ENCODE data around the gene CD101.

CD101 gene

DNA sequence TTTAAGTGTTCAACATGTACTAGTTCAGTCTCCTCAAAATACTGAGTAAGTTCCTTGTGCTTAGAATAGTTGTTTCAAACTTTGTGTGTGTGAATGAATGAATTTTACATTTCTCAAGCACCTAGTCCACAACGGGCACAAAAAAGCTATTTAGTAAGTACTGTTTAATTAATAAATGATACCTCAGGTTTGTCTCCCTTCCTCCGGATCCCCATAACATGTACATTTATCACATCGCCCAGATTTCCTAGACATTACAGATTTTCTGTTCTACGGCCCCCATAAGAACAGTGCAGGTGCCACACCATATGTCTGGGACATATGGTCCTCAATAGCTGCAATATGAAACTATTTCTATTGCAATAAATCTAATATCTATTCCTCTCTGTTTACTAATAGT is 57.2 kb downstream of the CD101 start:
- no peak for DNase-seq (ENCODE audit: low read depth)

DNA sequence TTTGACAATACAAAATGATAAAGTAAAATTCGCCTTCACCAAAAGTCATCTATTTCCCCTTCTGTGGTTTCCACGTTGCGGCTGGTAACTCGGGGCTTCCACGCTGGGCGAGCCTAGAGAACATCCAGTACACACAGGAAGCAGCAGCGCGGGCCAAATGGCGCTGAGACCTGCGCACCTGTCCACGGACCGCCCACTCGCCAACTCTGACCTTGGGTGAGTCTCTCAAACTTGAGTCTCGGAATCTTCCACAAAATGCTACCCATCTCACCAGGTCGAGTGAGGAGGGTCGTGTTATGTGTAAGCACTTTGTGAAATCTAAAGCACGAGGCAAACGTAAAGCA is 57.7 kb downstream of the CD101 start:
- DNase-seq (ENCODE audit: low read depth), result no peak

DNA sequence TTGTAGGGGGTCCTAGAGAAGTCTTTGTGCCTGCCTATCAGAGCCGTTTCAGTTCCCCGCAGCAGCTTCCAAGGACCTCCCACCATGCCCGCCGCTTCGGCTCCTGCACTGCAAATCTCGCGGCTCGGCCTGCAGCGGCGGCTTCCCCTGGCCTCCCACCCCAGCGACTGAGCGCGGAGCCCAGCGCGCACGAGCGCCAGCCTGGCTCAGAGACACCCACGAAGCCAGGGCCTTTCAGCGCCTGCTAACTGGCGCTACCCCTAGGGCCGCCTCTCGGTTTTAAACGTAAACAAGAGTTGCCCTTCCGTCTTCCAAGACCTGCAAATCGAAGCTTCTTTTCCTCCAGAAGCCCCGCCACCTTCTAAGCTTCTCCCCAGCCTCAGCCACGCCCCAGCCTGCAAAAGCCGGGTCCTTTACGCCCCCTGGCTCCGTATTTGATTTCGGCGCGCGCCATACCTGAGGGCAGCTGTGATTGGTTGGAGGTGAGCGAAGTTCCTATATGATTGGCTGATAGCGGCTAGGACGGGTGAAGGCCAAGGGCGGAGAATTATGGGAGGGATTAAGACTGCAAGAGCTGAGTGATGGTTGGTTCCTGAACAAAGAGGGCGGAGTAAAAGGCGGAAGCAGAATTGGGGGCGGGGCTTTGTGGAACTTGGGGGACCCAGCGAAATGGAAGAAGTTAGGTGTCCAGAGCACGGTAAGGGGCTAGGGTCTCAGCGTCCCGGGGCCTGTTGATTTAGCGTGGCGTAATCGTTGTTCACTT is 58.3 kb downstream of the CD101 start, which contains the start of gene TTF2:
TSS of gene TTF2 (plus strand) at position 649 of the 763 bp plus-strand sequence. CDS start at position 670, 21 bp downstream.
- peak; percentile 95 for DNase-seq (ENCODE audit: low read depth)

DNA sequence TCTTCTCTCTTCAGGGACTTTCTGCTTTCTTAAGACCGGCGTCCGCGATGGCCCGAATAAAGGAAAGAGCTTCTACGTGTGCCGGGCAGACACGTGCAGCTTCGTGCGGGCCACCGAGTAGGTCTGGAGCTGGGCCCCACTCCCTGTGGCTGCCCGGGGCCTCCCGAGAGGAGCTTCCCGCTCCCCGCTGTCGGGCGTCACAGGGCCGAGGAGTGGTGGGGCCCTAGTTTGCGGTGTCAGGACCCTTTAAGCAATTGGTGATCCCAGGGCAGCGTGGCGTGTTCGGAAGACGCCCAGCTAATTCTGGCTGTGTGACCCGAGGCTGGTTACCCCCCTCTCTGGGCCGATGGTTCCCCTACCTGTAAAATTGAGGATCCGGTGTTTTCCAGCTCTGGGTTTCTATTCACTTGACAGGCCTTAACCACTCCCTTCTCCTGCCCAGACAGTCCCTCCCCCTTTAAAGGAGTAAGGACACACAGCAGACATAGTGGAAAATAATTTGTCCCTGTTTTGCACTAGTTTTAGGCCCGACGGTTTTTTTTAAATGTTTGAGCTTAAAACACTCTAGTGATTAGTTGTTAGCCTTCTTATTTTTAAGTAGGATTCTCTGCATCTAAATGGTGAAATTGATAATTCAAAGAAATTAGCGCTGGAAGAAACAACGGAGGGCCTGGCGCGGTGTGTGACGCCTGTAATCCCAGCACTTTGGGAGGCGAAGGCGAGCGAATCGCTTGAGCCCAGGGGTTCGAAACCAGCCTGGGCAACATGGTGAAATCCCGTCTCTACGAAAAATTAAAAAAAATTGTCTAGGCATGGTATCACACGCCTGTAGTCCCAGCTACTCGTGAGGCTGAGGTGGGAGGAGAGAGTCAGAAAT is 59.1 kb downstream of the CD101 start:
- DNase-seq (ENCODE audit: low read depth), result no peak

DNA sequence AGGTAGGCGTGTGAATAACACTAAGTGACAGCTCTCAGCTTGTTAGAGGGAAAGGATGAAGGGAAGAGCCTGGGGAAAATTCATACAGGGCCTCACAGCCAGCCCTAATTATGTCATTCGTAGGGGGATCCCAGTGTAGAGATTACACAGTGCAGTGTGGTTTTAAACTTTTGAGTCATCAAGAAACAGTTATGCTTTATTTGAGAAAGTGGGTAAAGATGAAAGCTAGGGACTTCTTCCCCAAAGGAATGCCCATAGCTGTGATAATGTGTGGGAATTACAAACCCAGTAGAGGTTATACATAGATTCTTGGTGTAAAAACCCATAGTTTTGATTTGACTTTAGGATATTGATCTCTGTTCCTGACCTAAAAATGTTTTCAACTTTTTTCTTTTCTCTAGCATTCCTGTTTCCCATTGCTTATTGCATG is 60.4 kb downstream of the CD101 start:
- peak; percentile 20 for DNase-seq (ENCODE audit: low read depth)

DNA sequence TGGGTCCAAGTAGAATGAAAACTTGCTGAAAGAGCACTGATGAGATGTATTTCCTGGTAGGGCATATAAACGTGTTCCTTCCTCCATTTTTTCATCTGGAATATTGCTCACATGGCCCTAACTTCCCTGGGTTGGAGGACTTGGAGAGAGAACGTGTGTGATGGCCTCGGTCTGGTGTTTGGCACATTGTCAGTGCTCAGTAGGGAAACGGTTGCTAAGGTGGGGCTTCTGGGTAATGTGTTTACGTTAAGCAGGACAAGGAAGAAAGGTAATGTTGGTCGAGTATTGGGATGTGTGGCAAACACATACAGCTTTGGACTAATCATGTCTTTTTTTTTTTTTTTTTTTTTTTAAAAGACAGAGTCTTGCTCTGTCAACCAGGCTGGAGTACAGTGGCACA is 64.8 kb downstream of the CD101 start:
- DNase-seq (ENCODE audit: low read depth), result no peak

DNA sequence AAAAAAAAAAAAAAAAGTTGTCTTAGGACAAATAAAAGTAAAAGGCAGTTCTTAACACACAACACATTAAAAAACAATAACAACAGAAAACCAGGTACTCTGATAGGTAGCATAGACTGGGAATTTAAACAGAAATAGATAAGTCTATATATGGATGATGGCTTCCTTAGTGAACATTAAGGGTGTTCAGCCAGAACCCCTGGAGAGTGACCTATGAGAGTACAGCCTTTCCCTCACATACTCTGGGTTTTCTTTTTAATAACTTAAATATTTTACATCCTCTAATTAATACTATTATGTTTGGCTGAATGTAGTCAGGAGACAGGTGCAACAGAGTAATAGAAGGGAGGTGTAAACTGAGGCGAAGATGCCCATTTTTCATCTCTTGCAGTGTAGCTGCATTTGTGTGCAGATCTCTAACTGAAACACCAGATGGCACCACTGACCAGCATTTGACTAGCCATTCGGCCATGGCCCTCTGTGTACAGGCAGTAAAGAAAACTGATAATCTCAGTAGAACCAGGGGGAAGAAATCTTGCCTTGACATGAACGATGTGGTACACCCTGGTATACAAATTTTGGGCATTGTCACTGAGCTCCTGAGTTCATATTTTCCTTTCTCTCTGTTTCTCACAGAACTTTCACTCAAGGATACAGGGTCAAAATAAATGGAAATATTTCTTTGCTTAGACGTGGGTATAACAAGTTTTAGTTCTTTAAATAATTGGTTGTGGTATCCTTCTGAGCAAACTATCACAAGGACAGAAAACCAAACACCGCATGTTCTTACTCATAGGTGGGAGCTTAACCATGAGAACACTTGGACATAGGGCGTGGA is 66.2 kb downstream of the CD101 start:
- peak; percentile 28 for DNase-seq (ENCODE audit: low read depth)

DNA sequence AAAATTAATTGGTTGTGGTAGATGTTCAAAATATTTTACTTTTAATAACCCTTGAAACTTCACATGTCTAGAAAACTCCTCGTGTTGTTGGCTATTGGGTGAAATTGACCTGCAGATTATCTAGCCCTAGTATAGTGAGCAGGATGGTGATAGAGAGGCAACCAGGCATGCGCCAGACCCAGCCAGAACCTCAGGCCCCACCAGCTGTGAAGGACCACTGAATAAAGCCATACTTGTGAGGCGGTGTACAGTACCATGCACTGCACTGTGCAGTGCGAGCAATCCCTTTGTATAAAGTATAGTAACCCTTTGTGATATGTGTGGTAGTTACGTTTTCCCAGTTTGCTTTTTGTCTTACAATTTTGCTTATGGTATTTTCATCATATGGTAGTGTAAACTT is 67.0 kb downstream of the CD101 start:
- DNase-seq (ENCODE audit: low read depth), result no peak

DNA sequence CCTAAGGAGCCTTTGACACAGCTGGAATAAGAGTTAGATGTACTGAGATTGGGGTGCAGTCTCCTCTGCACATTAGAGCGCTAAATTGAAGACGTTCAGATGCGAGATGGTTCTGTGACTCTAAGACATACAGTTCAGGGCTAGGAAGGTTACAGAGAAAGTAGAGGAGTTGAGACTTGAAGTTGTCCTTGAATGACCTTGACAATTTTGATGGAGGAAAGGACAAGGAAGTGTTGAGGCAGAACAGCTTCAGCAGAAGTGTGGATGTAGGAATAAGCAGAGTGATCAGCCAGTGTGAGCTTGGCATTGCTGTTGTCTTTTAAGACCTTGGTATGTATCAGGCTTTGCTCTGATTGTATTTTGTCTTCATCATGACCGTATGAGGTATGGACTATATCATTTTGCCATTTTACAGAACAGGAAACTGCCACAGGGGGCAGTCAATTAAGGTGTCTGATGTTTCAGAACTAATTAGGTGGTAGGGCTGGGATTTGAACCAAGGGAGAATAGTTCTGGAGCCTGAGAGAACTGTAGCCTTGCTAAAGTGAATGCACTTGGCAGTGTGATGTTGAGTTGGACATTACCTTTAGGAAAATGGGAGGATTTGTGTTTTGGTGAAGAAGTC is 67.8 kb downstream of the CD101 start:
- DNase-seq (ENCODE audit: low read depth), result no peak

DNA sequence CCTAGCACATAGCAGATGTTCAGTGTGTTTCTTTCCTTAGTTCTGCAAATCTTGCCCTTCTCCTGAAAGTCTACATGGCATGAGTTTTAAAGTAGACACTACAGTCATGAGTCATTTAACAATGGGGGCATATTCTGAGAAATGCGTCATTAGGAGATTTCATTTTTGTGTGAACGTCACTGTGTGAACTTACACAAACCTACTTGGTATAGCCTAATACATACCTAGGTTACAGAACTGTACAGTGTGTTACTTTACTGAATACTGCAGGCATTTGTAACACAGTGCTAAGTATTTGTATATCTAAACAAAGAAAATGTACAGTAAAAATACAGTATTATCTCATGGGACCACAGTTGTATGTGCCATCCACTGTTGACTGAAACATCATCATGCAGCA is 68.6 kb downstream of the CD101 start:
- no peak for DNase-seq (ENCODE audit: low read depth)

DNA sequence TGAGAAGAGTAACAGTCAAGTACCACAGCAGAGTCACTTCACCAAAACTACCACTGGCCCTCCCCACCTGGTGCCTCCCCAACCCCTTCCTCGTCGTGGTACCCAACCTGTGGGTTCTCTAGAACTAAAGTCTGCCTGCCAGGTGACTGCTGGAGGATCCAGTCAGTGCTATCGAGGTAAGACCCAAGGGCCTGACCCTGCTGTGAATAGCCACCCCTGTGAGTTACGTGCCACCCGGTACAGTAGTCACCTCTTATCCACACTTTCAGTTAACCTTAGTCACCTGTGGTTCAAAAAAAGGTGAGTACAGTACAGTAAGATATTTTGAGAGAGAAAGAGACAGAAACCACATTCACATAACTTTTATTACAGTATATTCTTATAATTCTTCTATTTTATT is 75.1 kb downstream of the CD101 start:
- DNase-seq (ENCODE audit: low read depth), result no peak

DNA sequence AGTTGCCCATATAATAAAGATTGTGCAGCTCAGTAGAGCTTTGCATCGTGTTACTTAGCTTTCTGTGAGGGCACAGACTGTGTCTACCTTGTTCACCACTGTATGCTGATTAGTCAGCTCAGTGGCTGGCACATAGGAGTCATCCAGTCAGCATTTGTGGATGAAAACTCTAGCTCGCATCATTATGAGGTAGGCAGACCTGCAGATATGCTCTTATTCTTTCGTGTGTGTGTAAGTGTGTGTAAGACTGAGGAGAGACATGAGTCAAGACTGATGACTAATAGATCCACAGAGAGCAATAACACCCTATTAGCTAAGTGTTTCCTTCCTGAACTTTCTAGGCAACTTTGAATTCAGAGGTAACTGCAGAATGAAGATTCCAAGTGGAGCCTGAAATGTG is 75.7 kb downstream of the CD101 start:
- peak; percentile 69 for DNase-seq (ENCODE audit: low read depth)

DNA sequence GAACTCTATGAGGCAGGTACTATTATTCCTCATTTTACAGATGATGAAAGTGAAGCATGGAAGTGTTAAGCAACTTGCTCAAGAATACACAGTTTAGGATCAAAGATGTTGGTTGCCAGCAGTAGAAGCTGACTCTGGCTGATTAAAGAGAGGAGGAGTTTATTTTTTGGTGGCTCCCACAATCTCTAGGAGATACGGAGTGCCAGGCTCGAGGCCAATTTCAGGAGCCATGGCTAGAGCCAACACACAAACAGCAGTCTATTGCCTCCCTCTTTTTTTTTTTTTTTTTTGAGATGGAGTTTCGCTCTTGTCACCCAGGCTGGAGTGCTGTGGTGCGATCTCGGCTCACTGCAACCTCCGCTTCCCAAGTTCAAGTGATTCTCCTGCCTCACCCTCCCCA is 78.2 kb downstream of the CD101 start:
- DNase-seq (ENCODE audit: low read depth), result no peak

DNA sequence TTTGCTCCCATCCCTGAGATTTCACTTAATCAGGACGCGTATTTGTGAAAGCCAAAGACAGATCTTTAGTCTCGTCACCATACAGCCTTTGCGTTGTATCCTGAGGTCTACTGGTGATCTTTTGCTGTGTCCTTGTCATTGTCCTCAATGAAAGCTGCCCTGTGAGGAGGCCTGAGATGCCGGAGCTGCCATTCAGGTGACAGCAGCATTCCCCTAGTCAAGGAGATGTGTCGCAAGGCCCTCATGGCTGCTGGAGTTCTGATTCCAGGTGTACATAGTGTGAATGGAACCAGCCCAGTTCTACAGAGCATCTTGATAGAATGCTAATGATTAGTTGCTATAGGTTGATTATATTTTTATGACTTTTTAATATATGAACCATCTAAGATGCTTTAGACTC is 82.7 kb downstream of the CD101 start:
- DNase-seq (ENCODE audit: low read depth), result no peak

Measured in GM04504 (cell line).